Measurements from ENCODE around the gene TRNT1.

TRNT1 gene

GRCh38 chr3:3179407-3180094 is 52.8 kb downstream of the TRNT1 start, which contains the start of gene CRBN:
Gene CRBN (minus strand): TSS chr3:3179691. CDS start chr3:3179687, 4 bp downstream.
- no peak for FAIRE-seq

GRCh38 chr3:3180456-3180855 is 53.7 kb downstream of the TRNT1 start:
- FAIRE-seq, result no peak

- FAIRE-seq, result no peak
Measured at GRCh38 chr3:3184876-3185275, 58.1 kb downstream of the TRNT1 start.

GRCh38 chr3:3189102-3189727 is 62.5 kb downstream of the TRNT1 start:
- FAIRE-seq, result no peak

GRCh38 chr3:3189961-3190360 is 63.2 kb downstream of the TRNT1 start:
- FAIRE-seq, result no peak

- FAIRE-seq, result no peak
Measured at GRCh38 chr3:3191675-3192285, 65.0 kb downstream of the TRNT1 start.

GRCh38 chr3:3192286-3192675 is 65.5 kb downstream of the TRNT1 start:
- no peak for FAIRE-seq

- FAIRE-seq, result no peak
Measured at GRCh38 chr3:3194861-3195260, 68.1 kb downstream of the TRNT1 start.

- FAIRE-seq, result no peak
Measured at GRCh38 chr3:3196148-3196861, 69.6 kb downstream of the TRNT1 start.

Measured in colon (tissue), 2 donors.